H1 (cell line): Measurements from ENCODE around the gene RHEX. TPM values are rescaled to one million over a fixed set of nuclear protein-coding genes. Genes with fewer than 3 reads are reported as not detected.

Source experiments
- CTCF ChIA-PET: fragments of 300-600 bp; sonication (Branson Sonifier 250); formaldehyde crosslinking; loops from one replicate; lab custom pipeline; 2021; ENCODE audit not compliant: partially characterized antibody; lab: Charles Lee
- POLR2A ChIA-PET: fragments of 300-600 bp; sonication (Branson Sonifier 250); formaldehyde crosslinking; loops from one replicate; lab custom pipeline; 2021; ENCODE audit warnings: inconsistent platforms; ENCODE audit not compliant: partially characterized antibody; lab: Charles Lee
- DNase-seq, 2 experiments: peaks; one replicate each; pipeline versions ENCODE4 v3.0.0 to v3.0.0-alpha.2; 2010 to 2022; ENCODE audit warnings: low spot score in 2 of 2, low read depth in 1 of 2, mixed read lengths in 1 of 2
- FAIRE-seq: peaks from 2 replicates; lab custom pipeline; 2011; peaks lifted over from hg19 to GRCh38; lab: Jason Lieb, UNC
- H2AFZ ChIP-seq: 2 replicates; pipeline ENCODE4 v1.8.1; 2012; ENCODE audit warnings: low read length, inconsistent platforms
- H2AK5ac ChIP-seq: 2 replicates; pipeline ENCODE4 v1.6.1; 2013; ENCODE audit warnings: low read depth, low read length
- H2BK120ac ChIP-seq: replicated peaks from 2 replicates; pipeline ENCODE3; 2013; ENCODE audit warnings: low read depth, low read length, inconsistent platforms
- H2BK12ac ChIP-seq: 2 replicates; pipeline ENCODE4 v1.6.1; 2013; ENCODE audit warnings: low read depth, low read length
- H2BK15ac ChIP-seq: 2 replicates; pipeline ENCODE4 v1.6.1; 2013; ENCODE audit warnings: low read length
- H2BK20ac ChIP-seq: 2 replicates; pipeline ENCODE4 v1.6.1; 2013; ENCODE audit warnings: low read length
- H2BK5ac ChIP-seq: 2 replicates; pipeline ENCODE4 v1.6.1; 2013; ENCODE audit warnings: low read depth, low read length
- H3K14ac ChIP-seq: 2 replicates; pipeline ENCODE4 v1.6.1; 2013; ENCODE audit warnings: inconsistent platforms; ENCODE audit not compliant: insufficient read length
- H3K18ac ChIP-seq: 2 replicates; pipeline ENCODE4 v1.6.1; 2013; ENCODE audit warnings: low read length; ENCODE audit errors: extremely low read depth
- H3K23ac ChIP-seq: 2 replicates; pipeline ENCODE4 v1.6.1; 2013; ENCODE audit warnings: inconsistent platforms; ENCODE audit not compliant: insufficient read length
- H3K23me2 ChIP-seq: 2 replicates; pipeline ENCODE4 v1.6.1; 2013; ENCODE audit warnings: low read depth, low read length
- H3K27ac ChIP-seq: 2 replicates; pipeline ENCODE4 v1.6.1; 2011; ENCODE audit warnings: low read depth, low read length, inconsistent platforms
- H3K27me3 ChIP-seq, 4 experiments: replicated peaks in 1 of 4; 1 replicate in 1 of 4; 2 replicates in 3 of 4; pipeline versions ENCODE4 v1.6.1 to v1.8.1; 2011 to 2013; ENCODE audit warnings: low read length in 3 of 4, mild to moderate bottlenecking in 3 of 4, inconsistent platforms in 2 of 4, mixed read lengths in 2 of 4, moderate library complexity in 1 of 4; ENCODE audit not compliant: control insufficient read depth in 3 of 4, insufficient read depth in 3 of 4; ENCODE audit errors: extremely low read depth in 1 of 4
- H3K36me3 ChIP-seq, 4 experiments: 2 replicates each; pipeline versions ENCODE4 v1.6.1 to v1.8.1; 2011 to 2013; ENCODE audit warnings: mild to moderate bottlenecking in 4 of 4, low read length in 3 of 4, moderate library complexity in 2 of 4, control low read depth in 1 of 4, inconsistent platforms in 1 of 4; ENCODE audit not compliant: insufficient read depth in 4 of 4, control insufficient read depth in 2 of 4
- H3K4ac ChIP-seq: replicated peaks from 2 replicates; pipeline ENCODE3; 2013; ENCODE audit warnings: low read length, low read depth, mixed read lengths, inconsistent platforms; ENCODE audit not compliant: insufficient read length
- H3K4me1 ChIP-seq, 4 experiments: replicated peaks in 1 of 4; 1 replicate in 1 of 4; 2 replicates in 3 of 4; pipeline versions ENCODE4 v1.6.1 to v1.8.1; 2011 to 2013; ENCODE audit warnings: low read length in 3 of 4, inconsistent platforms in 2 of 4, mixed read lengths in 1 of 4; ENCODE audit not compliant: insufficient read depth in 4 of 4, control insufficient read depth in 3 of 4
- H3K4me2 ChIP-seq, 2 experiments: 2 replicates each; pipeline versions ENCODE4 v1.6.1 to v1.8.1; 2011 to 2013; ENCODE audit warnings: low read depth in 2 of 2, low read length in 2 of 2, control low read depth in 1 of 2, inconsistent platforms in 1 of 2, mild to moderate bottlenecking in 1 of 2; ENCODE audit not compliant: insufficient read depth in 1 of 2
- H3K4me3 ChIP-seq, 4 experiments: fragments of 200-600, 300-600 bp in 1 of 4; sonication (generic), shearing (Covaris generic), sonication (Bioruptor Twin) in 1 of 4; 2 replicates each; pipeline versions ENCODE4 v1.5.1 to v1.8.1; 2011 to 2016; ENCODE audit warnings: low read length in 4 of 4, low read depth in 3 of 4, control low read depth in 2 of 4, inconsistent platforms in 2 of 4, mild to moderate bottlenecking in 2 of 4, mixed read lengths in 1 of 4, moderate library complexity in 1 of 4; ENCODE audit not compliant: insufficient read depth in 2 of 4; ENCODE audit errors: extremely low read depth in 1 of 4
- H3K56ac ChIP-seq: replicated peaks from 2 replicates; pipeline ENCODE3; 2013; ENCODE audit warnings: low read depth, mild to moderate bottlenecking, mixed read lengths, low read length, inconsistent platforms; ENCODE audit not compliant: insufficient read length
- H3K79me1 ChIP-seq: 2 replicates; pipeline ENCODE4 v1.6.1; 2013; ENCODE audit warnings: low read depth, low read length, control low read depth
- H3K79me2 ChIP-seq, 2 experiments: 2 replicates each; pipeline versions ENCODE4 v1.6.1 to v1.8.1; 2012 to 2013; ENCODE audit warnings: low read length in 2 of 2, mild to moderate bottlenecking in 2 of 2, inconsistent platforms in 1 of 2; ENCODE audit not compliant: insufficient read depth in 2 of 2, control insufficient read depth in 1 of 2
- H3K9ac ChIP-seq, 4 experiments: replicated peaks in 1 of 4; 1 replicate in 1 of 4; 2 replicates in 3 of 4; pipeline versions ENCODE4 v1.6.1 to v1.8.1; 2011 to 2013; ENCODE audit warnings: low read depth in 3 of 4, low read length in 3 of 4, control low read depth in 2 of 4, mild to moderate bottlenecking in 2 of 4, moderate library complexity in 2 of 4, inconsistent platforms in 1 of 4; ENCODE audit errors: extremely low read depth in 1 of 4
- H3K9me3 ChIP-seq, 2 experiments: 2 replicates each; pipeline versions ENCODE4 v1.6.1 to v1.8.1; 2012 to 2013; ENCODE audit warnings: mild to moderate bottlenecking in 2 of 2, moderate library complexity in 2 of 2, control low read depth in 1 of 2, inconsistent platforms in 1 of 2, low read depth in 1 of 2, low read length in 1 of 2, mixed read lengths in 1 of 2; ENCODE audit not compliant: insufficient read depth in 2 of 2
- H4K20me1 ChIP-seq, 2 experiments: replicated peaks in 1 of 2; 2 replicates each; pipeline versions ENCODE3 to v1.8.1; 2011 to 2013; ENCODE audit warnings: inconsistent platforms in 2 of 2, low read length in 2 of 2, mild to moderate bottlenecking in 1 of 2; ENCODE audit not compliant: insufficient read depth in 2 of 2, control insufficient read depth in 1 of 2
- H4K5ac ChIP-seq: 2 replicates; pipeline ENCODE4 v1.6.1; 2013; ENCODE audit warnings: low read length, low read depth, mixed read lengths, inconsistent platforms; ENCODE audit not compliant: insufficient read length
- H4K8ac ChIP-seq: 2 replicates; pipeline ENCODE4 v1.8.0; 2013; ENCODE audit warnings: mild to moderate bottlenecking, moderate library complexity, low read length, inconsistent platforms; ENCODE audit not compliant: insufficient read depth; ENCODE audit errors: extremely low read depth
- H4K91ac ChIP-seq: replicated peaks from 2 replicates; pipeline ENCODE3; 2013; ENCODE audit warnings: low read length, mixed read lengths, inconsistent platforms; ENCODE audit not compliant: insufficient read length
- CEBPB ChIP-seq: IDR thresholded peaks from 2 replicates; pipeline ENCODE4 v1.6.1; 2012; ENCODE audit warnings: low read depth, low read length
- EGR1 ChIP-seq: IDR thresholded peaks from 2 replicates; pipeline ENCODE4 v1.6.1; 2011; ENCODE audit warnings: low read depth, low read length, borderline replicate concordance
- EZH2 ChIP-seq: fragments of 200-600 bp; sonication (generic); IDR thresholded peaks from 2 replicates; pipeline ENCODE4 v1.7.1; 2012; ENCODE audit warnings: low read depth, mild to moderate bottlenecking, moderate library complexity, low read length, inconsistent platforms; ENCODE audit not compliant: severe bottlenecking
- PHF8 ChIP-seq: fragments of 200-600 bp; sonication (generic); conservative IDR thresholded peaks from 2 replicates; pipeline ENCODE4 v1.7.1; 2012; ENCODE audit warnings: low read depth, mild to moderate bottlenecking, inconsistent platforms, low read length, moderate library complexity
- POLR2A ChIP-seq, 2 experiments: IDR thresholded peaks; 1 replicate in 1 of 2; 2 replicates in 1 of 2; pipeline ENCODE4 v1.6.1; 2011; ENCODE audit warnings: low read depth in 2 of 2, low read length in 2 of 2, mild to moderate bottlenecking in 2 of 2; ENCODE audit errors: control extremely low read depth in 1 of 2
- SIRT6 ChIP-seq: IDR thresholded peaks from one replicate; pipeline ENCODE4 v1.7.1; 2012; ENCODE audit warnings: low read length, inconsistent platforms
- SIX5 ChIP-seq: IDR thresholded peaks from 2 replicates; pipeline ENCODE4 v1.6.1; 2011; ENCODE audit warnings: mild to moderate bottlenecking, low read depth, low read length
- SRF ChIP-seq: IDR thresholded peaks from 2 replicates; pipeline ENCODE4 v1.6.1; 2011; ENCODE audit warnings: mild to moderate bottlenecking, low read depth, low read length, moderate library complexity
- SUZ12 ChIP-seq: fragments of 200-600 bp; sonication (generic); IDR thresholded peaks from 2 replicates; pipeline ENCODE4 v1.6.1; 2012; ENCODE audit warnings: mild to moderate bottlenecking, inconsistent platforms, low read length, moderate library complexity, mixed read lengths
- TEAD4 ChIP-seq: IDR thresholded peaks from 2 replicates; pipeline ENCODE4 v1.6.1; 2012; ENCODE audit warnings: low read depth, low read length, inconsistent platforms, mixed read lengths
- ZNF274 ChIP-seq: IDR thresholded peaks from 2 replicates; pipeline ENCODE4 v1.7.0; 2012; ENCODE audit warnings: low read length, borderline replicate concordance; ENCODE audit errors: extremely low read depth
- WGBS, 2 experiments: shearing (Covaris generic) in 1 of 2; methylation state at CpG; one replicate each; pipeline versions ENCODE4 v1.1.6 to v1.1.7; 2013 to 2015; ENCODE audit warnings: low lambda C conversion rate in 2 of 2, mixed read lengths in 2 of 2, inconsistent platforms in 1 of 2, low coverage in 1 of 2, missing lambda C conversion rate in 1 of 2; ENCODE audit not compliant: insufficient replicate concordance in 2 of 2, insufficient coverage in 1 of 2, insufficient read length in 1 of 2; ENCODE audit errors: extremely low coverage in 1 of 2, missing lambda C conversion rate in 1 of 2; 5-methylcytosine and 5-hydroxymethylcytosine counted together
- polyA plus RNA-seq, 7 experiments: library from polyadenylated mRNA; depleted of rRNA in 3 of 7; stranded (reverse) in 5 of 7; unstranded in 2 of 7; fragments of >200 nt in 5 of 7; fragments of 200-250 nt in 2 of 7; gene quantifications; 1 replicate in 5 of 7; 2 replicates in 1 of 7; 4 replicates in 1 of 7; pipeline versions ENCODE4 v1.2.1 to v1.2.3, GENCODE V29; 2011 to 2013; ENCODE audit warnings: missing spikeins in 2 of 7, mixed read lengths in 2 of 7
- total RNA-seq: library from RNA; stranded (reverse); fragmentation: NEBNext Ultra II Directional; extraction: Animal tissue kit (Norgen Biotek cat#: 25700); gene quantifications from 2 replicates; pipeline ENCODE4 v1.2.1, GENCODE V29; 2021

Gene RHEX
- total and polyA plus RNA-seq, 2 of the 8 experiments (the other 6 are each of a cell fraction or from before 2014, with no cell fraction given) = not detected

- Histone ChIP-seq H3K14ac (no peak within 1 kb of the TSS), H3K4me1 (peaks cover 0 to 3% (median 2%) of the 10 kb centered on the region in 4 experiments; a peak in 3 of 7 replicates), H3K9me3 (no peaks in the 10 kb centered on the region; a peak in 2 of 4 replicates), H4K91ac (no peak within 1 kb of the TSS), H3K23me2 (peaks cover 16% of the 10 kb centered on the region), H3K4ac (peak within 1 kb of the TSS; percentile 53), H4K5ac (no peak within 1 kb of the TSS), H3K23ac (no peak within 1 kb of the TSS), H3K18ac (peak within 1 kb of the TSS; percentile 56), H3K27ac (no peak within 1 kb of the TSS), H3K27me3 (peaks cover 3 to 26% (median 24%) of the 10 kb centered on the region in 4 experiments), H3K36me3 (no peaks in the 10 kb centered on the region), H2BK20ac (no peak within 1 kb of the TSS), H4K20me1 (peaks cover 0 to 2% of the 10 kb centered on the region in 2 experiments), H2BK15ac (0 out of 2 replicates have a peak within 1 kb of the TSS, but pooled peaks have one; percentile 61), H2AK5ac (0 out of 2 replicates have a peak within 1 kb of the TSS, but pooled peaks have one; percentile 1), H2BK12ac (peak within 1 kb of the TSS; percentile 27; the same call in 1 of the 2 replicates), H3K4me2 (peak within 1 kb of the TSS; percentile 71 to 89), H2BK120ac (no peak within 1 kb of the TSS), H3K56ac (no peak within 1 kb of the TSS), H2AFZ (peak within 1 kb of the TSS; percentile 92), H2BK5ac (no peak within 1 kb of the TSS), H3K4me3 (peak within 1 kb of the TSS; percentile 50 to 69 (median 60)), H3K79me1 (peaks cover 2% of the 10 kb centered on the region; the same call in 1 of the 2 replicates), H3K79me2 (no peaks in the 10 kb centered on the region), H3K9ac (peak within 1 kb of the TSS in 1 of 4 experiments; percentile 27; a peak in 2 of 7 replicates), H4K8ac (no peak within 1 kb of the TSS; the same call in 1 of the 2 replicates)
- 5% methylated on average over 39 of the region's 55 CpGs; no CpG with 5 or more reads in 1 of the 2 experiments for WGBS, 2 experiments
- CTCF ChIA-PET = interaction anchor here (1.0 to 3.1 kb wide), 6 partner anchors 9 to 156 kb away, joined by 3 to 9 read pairs (median 3); no protein-coding TSS in a partner anchor
- FAIRE-seq (no peak), DNase-seq (peak; percentile 21 to 75)
- POLR2A ChIA-PET = no interaction called here
- TF ChIP-seq CEBPB (no peak), EZH2 (no peak), EGR1 (no peak), TEAD4 (no peak), SUZ12 (peak; percentile 44; the same call in 1 of the 2 replicates), SRF (no peak), POLR2A (IDR thresholded peaks at IDR 0.05; ENCODE audit: control extremely low read depth in 1 of 2, low read depth in 2 of 2, low read length in 2 of 2) (peak in 1 of 2 experiments; percentile 35; a peak in 1 of 3 replicates), ZNF274 (no peak), PHF8 (0 out of 2 replicates have a peak, but pooled peaks have one; percentile 38), SIX5 (no peak), SIRT6 (no peak)
Measured at GRCh38 chr1:206117151-206117948, 64.4 kb downstream of the RHEX start, which contains the start of gene AVPR1B. Gene AVPR1B, minus strand, starts transcription at chr1:206117388. Its CDS starts 498 bp downstream, at chr1:206116890.
